Mesenteric fat pad (tissue), 1 donor: Measurements from ENCODE around the gene GAP43. TPM values are rescaled to one million over a fixed set of nuclear protein-coding genes. Genes with fewer than 3 reads are reported as not detected.

ENCODE experiments used
- DNase-seq: peaks from one replicate; pipeline ENCODE4 v3.0.0-alpha.2; 2020; ENCODE audit warnings: low spot score
- long read RNA-seq: library from polyadenylated mRNA; unstranded; transcript quantifications from one replicate; pipeline ENCODE4 v2.0.0, GENCODE V29; 2020
- total RNA-seq: library from RNA; stranded (reverse); fragmentation: NEBNext Ultra II Directional; extraction: Animal tissue kit (Norgen Biotek cat#: 25700); gene quantifications from one replicate; pipeline ENCODE4 v1.2.1, GENCODE V29; 2021
- donor health status: DM: yes; HTN: yes; CAD: no.

GAP43 gene, protein sequence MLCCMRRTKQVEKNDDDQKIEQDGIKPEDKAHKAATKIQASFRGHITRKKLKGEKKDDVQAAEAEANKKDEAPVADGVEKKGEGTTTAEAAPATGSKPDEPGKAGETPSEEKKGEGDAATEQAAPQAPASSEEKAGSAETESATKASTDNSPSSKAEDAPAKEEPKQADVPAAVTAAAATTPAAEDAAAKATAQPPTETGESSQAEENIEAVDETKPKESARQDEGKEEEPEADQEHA
- not detected for total RNA-seq
- long read RNA-seq = 0 reads

DNA sequence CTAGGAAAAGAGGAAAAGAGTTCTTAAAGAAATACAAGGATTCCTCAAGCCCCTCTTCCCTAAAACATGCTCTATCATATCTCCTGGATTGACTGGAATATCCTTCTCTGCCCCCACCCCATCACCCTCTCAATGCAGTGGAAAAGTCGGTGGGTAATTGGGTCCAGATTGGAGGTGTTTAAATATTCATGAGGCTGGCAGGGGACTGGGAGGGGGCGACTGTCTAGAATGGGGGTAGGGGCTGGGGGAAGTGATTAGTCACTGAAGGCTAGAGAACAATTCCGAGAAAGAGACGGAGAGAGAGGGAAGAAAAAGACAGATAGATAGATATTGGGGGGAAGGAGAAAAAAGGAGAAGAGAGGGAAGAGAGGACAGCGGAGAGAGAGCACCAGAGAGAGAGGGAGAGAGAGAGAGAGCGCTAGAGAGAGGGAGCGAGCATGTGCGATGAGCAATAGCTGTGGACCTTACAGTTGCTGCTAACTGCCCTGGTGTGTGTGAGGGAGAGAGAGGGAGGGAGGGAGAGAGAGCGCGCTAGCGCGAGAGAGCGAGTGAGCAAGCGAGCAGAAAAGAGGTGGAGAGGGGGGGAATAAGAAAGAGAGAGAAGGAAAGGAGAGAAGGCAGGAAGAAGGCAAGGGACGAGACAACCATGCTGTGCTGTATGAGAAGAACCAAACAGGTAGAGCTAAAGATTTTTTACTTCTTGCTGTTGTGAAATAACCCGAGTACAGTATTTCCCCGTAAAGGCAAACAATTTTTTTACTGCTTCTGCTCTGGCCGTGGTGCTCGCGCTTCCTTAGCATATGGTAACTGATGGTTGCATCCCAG lies at the start of gene GAP43:
Gene GAP43 (plus strand): TSS at position 467 of the 825 bp plus-strand sequence. CDS start 180 bp downstream, at position 647.
- no peak for DNase-seq

DNA sequence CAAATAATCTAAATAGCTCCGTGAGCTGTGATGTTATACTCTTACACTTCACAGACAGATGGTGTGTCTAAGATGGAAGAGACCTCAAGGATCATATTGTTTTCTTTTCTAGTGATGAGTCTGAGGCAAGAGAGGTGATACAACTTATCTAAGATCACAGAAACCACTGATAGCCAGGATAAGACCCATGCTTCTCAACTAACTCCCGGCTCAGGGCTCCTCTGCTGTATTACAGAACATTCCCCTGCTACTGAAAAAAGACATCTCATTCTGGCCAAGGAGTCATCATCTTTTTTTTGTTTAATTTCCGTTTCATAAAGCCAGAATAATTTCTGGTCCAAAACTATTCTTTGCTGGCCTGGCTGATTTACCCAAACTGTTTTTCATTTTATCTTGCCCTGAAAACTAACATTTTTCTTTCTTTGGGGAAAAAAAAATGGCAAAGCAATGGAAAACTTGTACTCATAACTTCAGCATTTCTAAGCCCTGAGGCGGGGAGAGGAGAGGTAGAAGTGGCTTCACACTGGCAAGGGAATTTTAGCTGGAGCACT lies 46.9 kb upstream of the GAP43 start:
- DNase-seq = no peak

DNA sequence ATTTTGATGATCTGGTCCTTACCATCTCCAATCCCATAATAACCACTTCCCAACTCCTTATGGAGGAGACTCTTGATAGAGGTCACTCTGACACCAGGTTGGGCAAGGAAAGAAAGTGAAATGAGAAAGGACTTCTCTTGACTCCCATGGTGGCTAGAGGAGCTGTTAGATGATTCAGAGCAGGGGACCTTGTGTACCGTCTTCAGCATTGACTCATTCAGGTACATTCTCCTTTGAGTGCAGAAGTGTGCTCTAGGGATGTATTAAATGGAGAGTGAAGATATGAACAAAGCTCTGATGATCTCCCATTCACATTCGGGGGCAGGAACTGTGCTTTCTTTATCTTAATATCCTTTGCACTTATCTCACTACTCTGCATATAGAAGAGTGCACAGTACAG lies 46.3 kb upstream of the GAP43 start:
- no peak for DNase-seq

DNA sequence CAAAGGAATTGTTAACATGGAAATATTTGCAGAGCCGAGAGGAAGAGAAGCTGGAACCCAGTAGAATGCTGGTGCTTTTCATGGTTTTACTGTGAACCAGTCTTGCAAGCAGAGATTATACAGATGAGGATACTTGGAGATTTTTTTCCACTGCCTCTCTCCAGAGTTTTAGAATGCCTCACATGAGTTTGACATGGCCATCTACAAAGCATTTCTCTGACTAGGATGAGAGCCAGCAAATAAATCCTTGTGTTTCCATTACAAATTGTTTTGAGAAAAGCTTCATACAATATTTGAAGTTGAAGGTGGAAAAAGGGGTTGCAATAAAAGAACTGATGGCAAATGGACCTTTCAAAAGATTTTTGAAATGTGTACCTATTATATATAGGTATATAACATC lies 45.0 kb upstream of the GAP43 start:
- DNase-seq = no peak

DNA sequence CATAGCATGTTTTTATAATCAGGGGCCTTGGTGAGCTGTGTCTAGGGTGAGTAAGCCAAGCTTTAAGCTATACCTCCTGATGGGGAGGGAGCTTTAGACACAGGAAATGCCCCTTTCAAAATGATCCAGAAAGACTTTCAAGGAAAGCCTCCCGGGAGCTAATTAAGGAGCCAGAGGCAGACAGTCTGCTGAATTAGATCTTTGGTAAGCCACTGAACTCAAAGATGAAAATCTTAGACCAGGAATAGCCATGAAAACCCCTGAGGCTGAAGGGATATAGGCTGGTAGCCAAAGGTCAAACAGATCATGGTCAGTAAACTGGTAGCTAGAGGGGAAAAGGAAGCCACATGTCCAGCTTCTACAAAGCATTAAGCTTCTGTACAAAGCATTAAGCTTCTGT lies 42.7 kb upstream of the GAP43 start:
- DNase-seq = no peak

DNA sequence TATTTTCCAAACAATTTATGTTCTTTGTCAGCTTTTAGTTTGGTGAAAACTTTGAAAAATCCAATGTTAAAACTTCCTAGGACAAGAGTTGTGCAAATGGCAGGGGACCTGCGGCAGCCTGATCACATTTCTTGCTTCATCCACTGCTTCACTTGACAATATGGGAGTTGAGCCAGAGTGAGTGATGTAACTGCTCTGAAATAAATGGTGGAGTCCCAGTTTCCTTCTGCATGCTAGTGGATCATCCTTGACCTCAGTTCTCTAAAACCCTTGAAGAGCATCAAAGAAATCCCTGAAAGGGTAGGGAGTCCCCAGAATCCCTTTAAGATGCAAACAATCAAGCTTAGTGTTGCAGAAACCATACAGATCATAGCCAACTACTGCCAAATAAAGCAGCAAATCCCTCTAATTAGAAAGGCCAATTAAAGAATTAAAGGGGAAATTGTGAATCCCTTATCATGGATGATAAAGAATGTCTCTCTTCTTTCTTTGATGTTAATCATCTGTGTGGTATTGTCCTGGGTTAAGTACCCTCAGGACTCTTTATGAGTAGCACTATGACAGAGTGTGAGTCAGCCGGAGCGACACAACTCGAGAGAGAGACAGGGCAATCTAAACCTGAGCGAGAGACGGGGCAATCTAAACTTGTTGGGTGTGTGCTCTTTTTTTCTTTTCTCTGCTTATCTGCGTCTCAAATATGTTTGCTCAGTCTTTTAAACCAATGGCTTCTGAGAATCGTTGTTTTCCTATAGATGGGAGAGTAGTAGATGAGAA lies 41.8 kb upstream of the GAP43 start:
- DNase-seq = no peak

DNA sequence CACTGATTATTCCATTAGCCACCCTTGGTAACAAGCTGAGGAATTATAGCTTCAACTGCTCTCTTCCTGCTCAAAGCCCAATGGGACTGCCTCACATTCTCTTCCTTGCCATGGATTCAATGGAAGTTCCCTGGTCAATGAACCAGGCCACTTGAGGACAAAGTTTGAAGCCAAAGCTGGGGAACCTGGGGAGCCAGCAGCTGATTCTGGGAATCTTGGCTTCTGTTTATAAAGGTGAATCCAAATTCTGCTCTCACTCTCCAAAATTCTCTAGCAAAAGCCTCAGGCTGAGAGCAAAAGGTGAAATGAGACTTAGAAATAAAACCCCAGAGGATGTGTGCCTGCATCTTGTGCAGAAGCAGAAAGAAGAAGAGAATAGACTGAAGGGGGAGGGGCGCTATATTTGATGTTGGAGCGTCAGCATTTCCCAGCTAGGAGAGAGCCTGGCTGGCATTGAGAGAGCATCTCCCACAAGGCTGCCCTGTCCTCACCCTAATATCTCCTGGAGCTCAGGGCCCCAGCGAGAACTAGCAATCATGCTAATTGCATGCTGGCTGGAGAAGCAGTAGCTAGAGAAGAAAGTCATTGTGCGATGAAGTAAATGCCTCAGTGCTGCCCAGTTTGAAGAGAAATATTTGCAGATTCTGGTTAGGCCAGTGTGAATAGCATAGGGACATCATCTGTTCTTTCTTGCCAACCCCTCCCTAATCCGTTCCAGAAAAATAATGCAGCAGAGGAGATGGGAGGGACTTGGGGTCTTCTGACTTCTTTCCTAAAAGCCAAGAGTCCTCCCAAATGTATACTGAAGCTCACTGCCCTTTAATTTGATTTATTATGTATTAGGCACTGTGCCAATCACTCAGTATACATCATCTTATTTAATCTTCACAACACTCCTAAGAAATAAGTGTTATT lies 34.9 kb upstream of the GAP43 start:
- no peak for DNase-seq

DNA sequence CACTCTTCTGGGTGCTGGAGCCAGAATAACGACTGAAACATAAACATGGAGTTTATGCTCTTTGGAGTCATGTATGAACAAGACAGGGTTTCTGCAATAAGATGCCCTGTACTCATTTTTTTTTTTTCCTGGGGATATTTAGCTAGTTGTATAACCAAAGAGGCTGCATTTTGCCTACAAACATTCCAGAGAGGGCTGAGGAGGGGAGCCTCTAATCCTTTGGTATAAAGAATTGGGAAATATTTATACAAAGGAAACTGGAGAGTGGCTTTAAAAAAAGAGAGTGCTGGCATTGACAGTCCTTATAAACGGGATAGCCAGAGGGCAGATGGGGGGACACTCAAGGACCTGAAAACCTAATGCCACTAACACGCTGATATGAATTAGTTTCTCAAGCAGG lies 32.4 kb upstream of the GAP43 start:
- no peak for DNase-seq

DNA sequence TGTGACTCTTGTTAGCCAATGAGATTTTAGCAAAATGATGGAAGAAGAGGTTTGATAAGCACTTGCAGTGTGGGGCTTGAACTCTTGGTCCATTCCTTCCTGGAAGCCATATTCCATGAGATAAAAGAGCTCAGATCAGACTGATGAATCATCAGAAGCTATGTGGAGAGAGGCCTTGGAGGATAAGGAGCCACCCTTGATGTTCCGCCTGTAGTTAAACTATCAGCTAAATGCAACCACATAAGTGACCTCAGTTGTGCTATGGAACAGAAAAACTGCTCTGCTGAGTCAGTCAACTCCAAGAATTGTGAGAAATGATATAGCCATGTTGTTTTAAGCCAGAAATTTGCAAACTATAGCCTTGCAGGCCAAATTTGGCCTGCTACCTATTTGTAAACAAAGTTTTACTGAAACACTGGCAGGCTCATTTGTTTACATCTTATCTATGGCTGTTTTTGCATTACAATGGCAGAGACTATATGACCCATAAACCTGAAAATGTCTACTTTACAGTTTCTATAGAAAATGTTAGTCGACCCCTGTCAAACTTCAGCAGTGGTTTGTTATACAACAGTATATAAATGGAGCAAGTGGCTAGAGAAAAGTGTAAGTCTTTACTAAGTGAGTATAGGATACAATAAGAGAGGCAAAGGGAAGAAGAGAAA lies 27.6 kb upstream of the GAP43 start:
- no peak for DNase-seq

DNA sequence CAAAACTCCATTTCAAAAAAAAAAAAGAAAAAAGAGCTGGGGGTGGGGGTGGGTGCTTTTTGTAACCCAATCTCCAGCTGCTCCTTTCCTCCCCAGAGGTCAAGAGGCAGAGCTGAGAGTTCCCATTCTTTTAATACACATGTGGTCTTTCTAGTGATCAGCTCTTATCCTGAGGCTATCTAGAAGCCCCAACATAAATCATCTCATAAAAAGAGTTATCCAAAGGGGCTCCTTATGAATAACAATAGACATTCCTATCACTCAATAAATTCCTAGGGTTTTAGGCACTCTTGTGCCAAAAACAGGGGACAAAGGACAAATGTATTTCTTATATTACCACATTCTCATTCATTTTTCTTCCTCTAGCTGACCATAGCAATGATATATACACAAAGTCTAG lies 25.1 kb upstream of the GAP43 start:
- no peak for DNase-seq

DNA sequence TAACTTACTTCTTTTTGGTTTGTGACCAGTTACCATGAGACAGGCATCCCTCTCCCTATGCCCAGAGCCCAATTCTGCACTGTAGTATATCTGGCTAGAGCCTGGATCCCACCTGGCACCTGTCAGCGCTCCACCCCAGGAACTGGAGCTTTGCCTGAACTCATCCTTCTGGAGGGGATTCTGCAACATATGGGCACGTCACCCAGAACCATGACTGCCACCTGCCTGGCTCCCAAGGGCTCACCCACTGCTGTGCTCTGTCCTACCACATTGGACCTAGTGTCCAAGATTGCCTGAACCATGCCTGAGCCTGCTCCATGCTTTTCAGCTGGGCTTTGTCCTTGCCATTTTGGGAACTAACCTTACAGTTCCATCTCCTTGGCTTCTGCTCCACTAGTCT lies 21.1 kb upstream of the GAP43 start:
- DNase-seq = no peak

DNA sequence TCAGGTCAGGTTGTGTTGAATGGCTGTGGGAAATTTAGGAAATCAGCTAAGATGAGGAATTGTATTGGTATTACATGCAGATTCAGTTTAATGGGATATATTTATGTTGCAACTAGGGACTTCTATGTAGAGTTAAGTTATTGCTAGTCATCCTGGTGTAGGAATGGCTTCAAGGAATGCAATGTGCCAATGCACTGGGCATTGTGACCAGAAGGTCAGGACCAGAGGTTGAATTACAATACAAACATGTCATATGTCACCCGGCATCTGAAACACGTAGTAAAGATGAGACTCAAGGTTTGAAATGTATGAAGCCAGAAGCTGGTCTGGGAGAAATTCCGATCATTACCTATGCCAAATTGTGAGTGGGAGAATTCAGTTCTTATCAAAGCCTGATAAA lies 11.7 kb upstream of the GAP43 start:
- no peak for DNase-seq

DNA sequence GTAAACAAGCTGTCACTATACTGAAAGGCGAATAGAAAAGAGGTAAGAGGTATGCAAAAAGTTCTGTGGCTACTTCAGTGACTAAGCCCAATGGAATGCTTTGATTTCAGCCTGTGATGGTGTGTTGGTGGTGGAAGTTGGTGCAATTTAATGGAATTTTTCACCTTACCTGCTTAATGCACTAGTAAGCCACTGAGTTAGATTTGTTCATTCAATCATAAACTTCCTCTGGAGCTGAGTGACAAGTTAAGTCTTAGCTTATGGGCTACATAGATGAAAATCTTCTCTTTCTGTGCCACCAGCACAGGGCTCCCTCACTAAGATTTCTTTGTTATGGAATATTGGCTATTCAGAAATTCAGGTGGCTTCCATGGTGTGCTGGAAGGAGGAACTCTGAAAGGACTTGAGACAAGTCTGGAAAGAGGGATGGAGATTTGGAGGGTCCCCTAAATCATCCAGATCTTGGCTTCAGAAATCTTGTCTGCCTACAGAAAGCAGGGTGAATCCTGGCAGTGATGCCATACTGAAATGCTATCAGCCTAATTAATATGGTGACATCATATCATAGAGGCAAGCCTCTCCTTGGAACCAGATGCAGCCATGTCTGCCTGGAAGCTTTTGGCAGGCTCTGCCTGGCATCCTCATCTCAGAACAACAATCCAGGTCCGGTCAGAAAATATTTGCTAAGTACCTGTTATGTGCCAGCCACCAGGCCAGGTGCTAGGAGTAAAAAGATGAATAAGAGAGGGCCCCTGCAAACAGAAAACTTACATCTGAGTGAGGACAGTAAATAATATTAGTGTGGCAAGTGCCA lies 8.1 kb upstream of the GAP43 start:
- no peak for DNase-seq

DNA sequence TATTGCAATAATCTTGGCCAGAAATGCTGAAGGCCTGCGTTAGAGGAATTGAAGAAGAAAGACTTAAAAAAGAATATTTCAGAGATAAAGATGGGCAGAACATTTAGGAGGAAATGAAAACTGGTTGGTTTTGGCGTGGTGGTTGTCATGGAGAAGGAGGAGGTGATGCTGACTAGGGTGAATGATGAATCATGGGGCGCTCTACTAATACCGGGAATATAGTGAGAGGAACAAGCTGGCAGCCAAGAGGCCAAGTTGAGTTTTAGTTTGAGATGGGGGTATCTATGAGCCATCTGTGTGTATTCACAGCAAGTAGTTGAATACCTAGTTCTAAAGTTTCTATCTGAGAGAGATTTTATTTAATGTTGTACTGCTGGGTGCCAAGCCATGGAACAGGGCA lies 6.8 kb upstream of the GAP43 start:
- no peak for DNase-seq

DNA sequence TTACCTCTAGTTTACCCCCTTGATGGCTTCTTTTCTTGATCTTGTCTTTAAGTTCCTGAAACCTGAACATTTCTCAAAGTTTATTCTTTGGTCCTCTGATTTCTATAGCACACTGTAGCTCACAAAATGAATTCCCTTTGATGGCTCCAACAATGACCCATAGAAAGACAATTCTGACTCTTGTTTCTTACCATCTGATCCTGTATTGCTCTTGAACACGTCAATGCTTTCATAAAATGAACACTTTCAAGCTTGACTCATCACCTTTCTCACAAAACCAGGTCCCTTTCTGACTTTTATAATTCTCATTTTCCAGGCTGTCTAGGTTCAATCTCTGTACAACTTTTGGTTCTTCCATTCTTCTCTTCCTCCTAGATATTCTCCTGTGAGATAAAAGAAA lies 5.7 kb upstream of the GAP43 start:
- DNase-seq = no peak

DNA sequence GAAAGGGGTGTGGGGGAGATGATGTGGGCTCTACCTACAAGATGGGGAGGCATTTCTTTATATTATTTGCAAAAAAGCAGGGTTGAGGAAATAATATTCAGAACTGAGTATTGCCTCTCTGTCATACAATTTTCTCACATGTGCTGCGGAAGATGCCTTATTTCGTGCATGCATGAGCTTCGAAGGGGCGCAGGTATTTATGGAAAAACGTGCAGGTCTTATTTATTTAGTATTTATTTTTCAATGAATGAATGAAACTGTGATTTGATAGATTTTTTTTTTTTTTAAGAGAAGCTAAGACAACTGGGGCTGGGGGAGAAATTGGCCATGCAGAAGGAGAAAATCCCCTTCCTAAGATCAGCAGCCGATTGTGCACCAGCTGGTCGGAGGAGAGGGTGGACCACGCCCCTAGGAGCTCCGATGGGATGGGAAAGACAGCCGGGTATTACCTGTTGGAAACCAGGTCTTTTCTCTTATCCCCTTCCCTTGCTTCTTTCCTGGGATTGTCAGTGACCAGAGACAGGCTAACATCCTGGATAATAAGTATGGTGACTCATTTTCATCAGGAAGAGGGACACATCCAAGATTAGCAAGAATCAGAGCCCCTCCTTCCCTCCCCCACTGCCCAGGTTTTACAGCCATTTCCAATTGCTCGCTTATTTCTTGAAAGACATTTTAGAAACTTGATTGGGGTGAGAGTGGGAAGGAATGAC lies 875 bp downstream of the GAP43 start:
- DNase-seq = no peak

DNA sequence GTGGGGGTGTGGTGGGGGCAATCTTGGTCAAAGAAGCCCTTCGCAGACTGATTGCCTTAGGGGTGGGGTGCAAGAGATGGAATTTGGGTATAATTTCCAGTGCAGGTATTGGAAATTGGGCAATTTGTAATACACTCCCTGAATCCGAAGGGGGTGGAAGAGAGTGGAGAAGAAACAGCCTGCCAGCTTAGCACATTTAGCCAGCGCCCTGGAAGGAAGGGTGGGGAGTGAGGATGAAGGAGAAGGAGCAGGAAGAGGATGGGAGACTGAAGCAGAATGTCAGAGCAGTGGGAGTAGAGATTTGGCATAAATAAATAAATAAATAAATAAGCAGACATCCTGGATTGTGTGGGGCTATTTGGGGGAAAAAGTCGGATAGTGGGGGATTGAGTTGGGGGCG lies 1.6 kb downstream of the GAP43 start:
- DNase-seq = no peak

DNA sequence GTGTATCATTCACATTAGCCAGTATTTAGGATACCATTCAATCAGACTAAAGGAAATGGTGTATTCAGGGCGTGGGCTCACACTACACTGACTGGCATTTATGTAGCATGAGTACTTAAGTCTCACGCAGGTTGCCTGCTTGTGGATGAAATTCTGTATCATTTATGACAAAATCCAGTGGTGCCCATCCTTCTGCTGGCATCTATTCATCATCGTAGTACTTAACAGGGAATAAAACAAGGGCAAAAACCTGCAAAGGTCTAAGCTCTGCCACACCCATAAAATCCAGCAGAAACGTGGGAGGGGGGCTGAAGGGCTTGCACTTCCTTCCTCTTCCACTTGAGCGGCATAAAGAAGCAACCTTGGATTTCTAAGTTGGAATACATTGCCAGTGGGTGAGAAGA lies 2.7 kb downstream of the GAP43 start:
- no peak for DNase-seq

DNA sequence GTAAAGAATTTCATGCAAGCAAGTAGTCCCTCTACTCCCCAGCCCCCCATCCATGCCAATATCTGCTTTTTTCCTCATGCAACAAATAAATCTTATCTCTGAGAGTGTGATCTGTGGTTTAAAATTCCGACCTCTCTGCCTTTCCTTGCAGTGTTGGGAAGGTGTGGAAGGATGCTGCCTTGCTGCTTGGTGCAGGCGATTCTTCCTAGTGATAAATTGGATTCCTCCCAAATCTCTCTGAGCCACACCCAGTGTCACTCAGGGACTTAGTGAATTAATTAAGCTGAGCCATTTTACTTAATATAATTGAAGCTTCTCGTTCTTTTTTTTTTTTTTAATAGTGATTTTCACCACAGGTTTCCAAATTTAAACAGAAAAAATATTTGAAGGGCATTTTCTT lies 3.4 kb downstream of the GAP43 start:
- no peak for DNase-seq
